MM.1S (cell line): Measurements from ENCODE around the gene CAMK2A.

ENCODE experiments used
- DNase-seq: peaks from one replicate; pipeline ENCODE4 v3.0.0-alpha.2; 2015
- H2AFZ ChIP-seq: fragments of 300-600 bp; sonication (generic); 2 replicates; pipeline ENCODE4 v1.6.0; 2016; ENCODE audit warnings: antibody characterized with exemption, low read length
- H3F3A ChIP-seq: fragments of 300-600 bp; sonication (generic); 2 replicates; pipeline ENCODE4 v1.6.1; 2016; ENCODE audit warnings: mild to moderate bottlenecking, antibody characterized with exemption, low read length, moderate library complexity, mixed read lengths; ENCODE audit not compliant: insufficient read depth
- H3K27ac ChIP-seq: fragments of 300-600 bp; sonication (generic); 2 replicates; pipeline ENCODE4 v1.5.1; 2016; ENCODE audit warnings: mild to moderate bottlenecking, low read length
- H3K27me3 ChIP-seq: fragments of 300-600 bp; sonication (generic); replicated peaks from 2 replicates; pipeline ENCODE4 v1.6.0; 2016; ENCODE audit warnings: low read length; ENCODE audit not compliant: insufficient read depth
- H3K36me3 ChIP-seq: fragments of 300-600 bp; sonication (generic); replicated peaks from 2 replicates; pipeline ENCODE4 v1.6.1; 2016; ENCODE audit warnings: mild to moderate bottlenecking, low read length, mixed read lengths; ENCODE audit not compliant: insufficient read depth
- H3K4me1 ChIP-seq: fragments of 300-600 bp; sonication (generic); 2 replicates; pipeline ENCODE4 v1.6.1; 2016; ENCODE audit warnings: low read length, mixed read lengths
- H3K4me2 ChIP-seq: fragments of 300-600 bp; sonication (generic); 2 replicates; pipeline ENCODE4 v1.6.0; 2016; ENCODE audit warnings: low read depth, low read length
- H3K4me3 ChIP-seq: fragments of 300-600 bp; sonication (generic); 2 replicates; pipeline ENCODE4 v1.5.1; 2016; ENCODE audit warnings: low read length, mixed read lengths
- H3K79me2 ChIP-seq: fragments of 300-600 bp; sonication (generic); 2 replicates; pipeline ENCODE4 v1.6.1; 2016; ENCODE audit warnings: mixed run types, low read length, mixed read lengths
- H3K9ac ChIP-seq: fragments of 300-600 bp; sonication (generic); 2 replicates; pipeline ENCODE4 v1.6.1; 2016; ENCODE audit warnings: low read length, mixed read lengths
- H3K9me2 ChIP-seq: fragments of 300-600 bp; sonication (generic); replicated peaks from 2 replicates; pipeline ENCODE4 v1.6.1; 2016; ENCODE audit warnings: mild to moderate bottlenecking, low read length, mixed read lengths; ENCODE audit not compliant: insufficient read depth
- H3K9me3 ChIP-seq: fragments of 300-600 bp; sonication (generic); replicated peaks from 2 replicates; pipeline ENCODE4 v1.6.1; 2016; ENCODE audit warnings: mild to moderate bottlenecking, low read length, mixed read lengths; ENCODE audit not compliant: insufficient read depth
- H4K20me1 ChIP-seq: fragments of 300-600 bp; sonication (generic); 2 replicates; pipeline ENCODE4 v1.6.1; 2016; ENCODE audit warnings: mild to moderate bottlenecking, low read length, moderate library complexity, mixed read lengths; ENCODE audit not compliant: insufficient read depth
- CTCF ChIP-seq: fragments of 300-600 bp; sonication (generic); IDR thresholded peaks from 2 replicates; pipeline ENCODE4 v1.5.1; 2016; ENCODE audit warnings: antibody characterized with exemption, low read length, mixed read lengths
- EZH2 ChIP-seq: fragments of 300-600 bp; sonication (generic); optimal IDR thresholded peaks from 2 replicates; pipeline ENCODE3; 2017; ENCODE audit warnings: low read depth, mild to moderate bottlenecking, antibody characterized with exemption, low read length, mixed read lengths
- EZH2phosphoT487 ChIP-seq: fragments of 300-600 bp; sonication (generic); IDR thresholded peaks from 2 replicates; pipeline ENCODE4 v1.6.1; 2018; ENCODE audit warnings: antibody characterized with exemption, low read length

Gene CAMK2A

DNA sequence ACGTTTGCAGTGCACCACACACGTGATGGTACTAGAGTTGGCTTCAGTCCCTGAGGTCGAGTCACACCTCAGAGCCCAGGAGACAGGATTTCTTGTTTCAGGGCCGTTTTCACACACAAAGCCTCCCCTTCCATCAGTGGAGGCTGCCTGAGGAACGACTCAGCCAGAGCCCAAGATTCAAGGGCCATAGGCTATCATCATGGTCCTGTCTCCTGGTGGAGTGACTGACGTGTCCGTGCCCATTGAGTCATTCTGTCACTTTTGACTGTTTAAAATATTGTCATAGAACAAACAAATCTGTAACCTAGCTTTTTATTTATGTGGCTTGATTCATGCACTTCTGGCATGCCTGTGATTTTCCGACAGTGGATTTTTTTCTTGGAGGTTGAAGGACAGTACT is 28.3 kb downstream of the CAMK2A start:
- Histone ChIP-seq H3K27me3 (no peaks in the 10 kb centered on the region), H3K36me3 (no peaks in the 10 kb centered on the region)
- TF ChIP-seq CTCF (no peak), EZH2phosphoT487 (no peak), EZH2 (no peak)

DNA sequence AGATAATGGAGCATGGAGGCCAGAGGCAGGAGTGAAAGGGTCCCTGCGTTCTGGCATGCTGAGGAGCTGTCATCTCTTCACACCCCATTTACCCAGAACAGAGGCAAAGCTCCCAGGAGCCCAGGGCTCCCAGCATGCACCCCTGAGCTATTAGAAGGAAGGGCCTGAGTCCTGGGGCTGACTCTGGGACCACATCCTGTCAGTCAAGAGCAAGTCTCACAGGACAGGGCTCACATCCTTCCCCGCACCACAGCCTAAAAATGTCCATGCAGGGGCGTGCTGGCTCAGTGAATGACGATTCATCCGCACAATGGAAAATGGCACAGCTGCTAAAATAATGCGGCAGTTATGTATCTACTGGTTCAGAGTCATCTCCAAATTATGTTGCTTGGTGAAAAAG is 31.4 kb downstream of the CAMK2A start:
- Histone ChIP-seq H2AFZ (no peak overlapping the region), H3K4me3 (no peak overlapping the region), H3K36me3 (no peaks in the 10 kb centered on the region), H3K79me2 (no peaks in the 10 kb centered on the region), H3K27ac (no peak overlapping the region), H3K4me1 (no peaks in the 10 kb centered on the region), H4K20me1 (no peaks in the 10 kb centered on the region), H3K9me3 (no peaks in the 10 kb centered on the region), H3K9ac (no peak overlapping the region), H3K4me2 (no peak overlapping the region), H3K9me2 (no peaks in the 10 kb centered on the region), H3K27me3 (no peaks in the 10 kb centered on the region), H3F3A (no peaks in the 10 kb centered on the region)
- TF ChIP-seq CTCF: no peak
- no peak for TF ChIP-seq EZH2phosphoT487
- TF ChIP-seq EZH2: no peak
- no peak for DNase-seq

More for the DNA sequence above, 28.3 kb downstream of the CAMK2A start:
- Histone ChIP-seq H3F3A (no peaks in the 10 kb centered on the region), H3K4me3 (no peak overlapping the region), H3K27ac (no peak overlapping the region), H3K9me3 (no peaks in the 10 kb centered on the region), H3K4me1 (no peaks in the 10 kb centered on the region), H3K9me2 (no peaks in the 10 kb centered on the region), H3K79me2 (no peaks in the 10 kb centered on the region), H3K4me2 (no peak overlapping the region), H3K9ac (no peak overlapping the region), H4K20me1 (no peaks in the 10 kb centered on the region), H2AFZ (no peak overlapping the region)
- DNase-seq: no peak

- DNase-seq: no peak
- Histone ChIP-seq H3K27me3 (no peaks in the 10 kb centered on the region), H3K4me2 (no peak overlapping the region), H3K9me2 (no peaks in the 10 kb centered on the region), H4K20me1 (no peaks in the 10 kb centered on the region), H3K36me3 (no peaks in the 10 kb centered on the region), H3K9me3 (no peaks in the 10 kb centered on the region), H3K27ac (no peak overlapping the region), H3F3A (no peaks in the 10 kb centered on the region), H3K9ac (no peak overlapping the region), H3K79me2 (no peaks in the 10 kb centered on the region), H2AFZ (no peak overlapping the region), H3K4me3 (no peak overlapping the region), H3K4me1 (no peaks in the 10 kb centered on the region)
- no peak for TF ChIP-seq CTCF
- no peak for TF ChIP-seq EZH2phosphoT487
- TF ChIP-seq EZH2: no peak
These were observed 32.1 kb downstream of the CAMK2A start for GRCh38 chr5:150257424-150257823.
